Smooth muscle cell (in vitro differentiated cells): ENCODE measurements around the gene MRPL43. TPM values are rescaled to one million over a fixed set of nuclear protein-coding genes. Genes with fewer than 3 reads are reported as not detected.

Source experiments
- DNase-seq: peaks from one replicate; lab custom pipeline; 2025; ENCODE audit not compliant: unreplicated experiment; lab: John Stamatoyannopoulos, UW
- H2AFZ ChIP-seq: fragments of 200-600 bp; sonication (generic); 2 replicates; pipeline ENCODE4 v1.6.0; 2016; ENCODE audit warnings: antibody characterized with exemption, low read depth, mild to moderate bottlenecking
- H3F3A ChIP-seq: fragments of 200-600 bp; sonication (generic); 2 replicates; pipeline ENCODE4 v1.6.0; 2017; ENCODE audit warnings: antibody characterized with exemption, low read depth
- H3K27ac ChIP-seq: fragments of 200-600 bp; sonication (generic); 2 replicates; pipeline ENCODE4 v1.5.1; 2016; ENCODE audit warnings: low read depth, mild to moderate bottlenecking
- H3K27me3 ChIP-seq: fragments of 200-600 bp; sonication (generic); 2 replicates; pipeline ENCODE4 v1.6.1; 2016; ENCODE audit warnings: low read depth, mild to moderate bottlenecking
- H3K36me3 ChIP-seq: fragments of 200-600 bp; sonication (generic); 2 replicates; pipeline ENCODE4 v1.5.1; 2016; ENCODE audit warnings: low read depth
- H3K4me1 ChIP-seq: fragments of 200-600 bp; sonication (generic); 2 replicates; pipeline ENCODE4 v1.5.1; 2016; ENCODE audit warnings: low read depth
- H3K4me2 ChIP-seq: fragments of 200-600 bp; sonication (generic); 2 replicates; pipeline ENCODE4 v1.6.0; 2016; ENCODE audit warnings: mild to moderate bottlenecking
- H3K4me3 ChIP-seq: fragments of 200-600 bp; sonication (generic); 2 replicates; pipeline ENCODE4 v1.5.1; 2016; ENCODE audit warnings: mild to moderate bottlenecking
- H3K79me2 ChIP-seq: fragments of 200-600 bp; sonication (generic); 2 replicates; pipeline ENCODE4 v1.6.0; 2016; ENCODE audit warnings: low read depth, mild to moderate bottlenecking
- H3K9ac ChIP-seq: fragments of 200-600 bp; sonication (generic); 2 replicates; pipeline ENCODE4 v1.6.0; 2016; ENCODE audit warnings: low read depth
- H3K9me3 ChIP-seq: fragments of 200-600 bp; sonication (generic); replicated peaks from 2 replicates; pipeline ENCODE4 v1.5.1; 2016; ENCODE audit warnings: low read depth
- H4K20me1 ChIP-seq: fragments of 200-600 bp; sonication (generic); 2 replicates; pipeline ENCODE4 v1.6.0; 2016; ENCODE audit warnings: low read depth
- WGBS: methylation state at CpG from one replicate; pipeline ENCODE4 v1.1.7; 2016; ENCODE audit warnings: low lambda C conversion rate; 5-methylcytosine and 5-hydroxymethylcytosine counted together
- polyA plus RNA-seq: library from polyadenylated mRNA; unstranded; fragments of >200 nt; fragmentation: Nextera tagmentation; extraction: Ambion mirVana; gene quantifications from 2 replicates; pipeline ENCODE4 v1.2.1, GENCODE V29; 2016
- total RNA-seq: library from RNA; depleted of rRNA; stranded (reverse); fragments of >200 nt; gene quantifications from 2 replicates; pipeline ENCODE4 v1.2.3, GENCODE V29; 2014
- TF ChIP-seq, protein P1 (sequence below): fragments of 200-600 bp; sonication (generic); IDR thresholded peaks from 2 replicates; pipeline ENCODE4 v1.5.1; 2017; ENCODE audit warnings: borderline replicate concordance, mild to moderate bottlenecking, antibody characterized with exemption; ENCODE audit not compliant: insufficient read depth, poor library complexity, severe bottlenecking

Gene MRPL43
- total and polyA plus RNA-seq, 2 experiments from 2014 or later, result 89.9 to 120 TPM

DNA sequence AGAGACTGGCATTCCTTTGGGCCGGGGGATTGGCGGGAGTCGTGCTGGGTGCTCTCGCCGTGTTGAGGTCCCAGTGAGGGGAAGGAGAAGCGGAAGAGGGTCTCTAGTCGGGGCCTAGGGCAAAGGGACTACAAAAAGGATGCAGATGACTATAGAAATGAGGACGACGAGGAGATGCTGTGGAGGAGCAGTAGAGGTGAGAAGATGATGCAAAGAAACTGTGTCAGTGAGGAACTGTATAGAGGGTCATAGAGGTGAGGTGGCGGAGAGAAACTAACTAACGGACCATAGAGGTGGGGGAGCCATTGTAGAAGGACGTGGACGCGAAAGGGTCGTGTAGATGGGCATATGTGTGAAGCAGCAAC is 370 bp upstream of the MRPL43 start:
- DNase-seq, result no peak
- TF ChIP-seq, protein P1, sequence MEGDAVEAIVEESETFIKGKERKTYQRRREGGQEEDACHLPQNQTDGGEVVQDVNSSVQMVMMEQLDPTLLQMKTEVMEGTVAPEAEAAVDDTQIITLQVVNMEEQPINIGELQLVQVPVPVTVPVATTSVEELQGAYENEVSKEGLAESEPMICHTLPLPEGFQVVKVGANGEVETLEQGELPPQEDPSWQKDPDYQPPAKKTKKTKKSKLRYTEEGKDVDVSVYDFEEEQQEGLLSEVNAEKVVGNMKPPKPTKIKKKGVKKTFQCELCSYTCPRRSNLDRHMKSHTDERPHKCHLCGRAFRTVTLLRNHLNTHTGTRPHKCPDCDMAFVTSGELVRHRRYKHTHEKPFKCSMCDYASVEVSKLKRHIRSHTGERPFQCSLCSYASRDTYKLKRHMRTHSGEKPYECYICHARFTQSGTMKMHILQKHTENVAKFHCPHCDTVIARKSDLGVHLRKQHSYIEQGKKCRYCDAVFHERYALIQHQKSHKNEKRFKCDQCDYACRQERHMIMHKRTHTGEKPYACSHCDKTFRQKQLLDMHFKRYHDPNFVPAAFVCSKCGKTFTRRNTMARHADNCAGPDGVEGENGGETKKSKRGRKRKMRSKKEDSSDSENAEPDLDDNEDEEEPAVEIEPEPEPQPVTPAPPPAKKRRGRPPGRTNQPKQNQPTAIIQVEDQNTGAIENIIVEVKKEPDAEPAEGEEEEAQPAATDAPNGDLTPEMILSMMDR, result no peak
- Histone ChIP-seq H3K27ac (no peak overlapping the region), H3K4me3 (peak overlapping the region; percentile 88), H4K20me1 (no peaks in the 10 kb centered on the region), H2AFZ (peak overlapping the region; percentile 99), H3K4me1 (peaks cover 9% of the 10 kb centered on the region), H3K9me3 (no peaks in the 10 kb centered on the region), H3K9ac (peak overlapping the region; percentile 60), H3K79me2 (peaks cover 29% of the 10 kb centered on the region), H3K4me2 (peak overlapping the region; percentile 96), H3K36me3 (no peaks in the 10 kb centered on the region), H3F3A (no peaks in the 10 kb centered on the region), H3K27me3 (no peaks in the 10 kb centered on the region)
- WGBS, result under 1% methylated on average over 15 of the region's 15 CpGs

DNA sequence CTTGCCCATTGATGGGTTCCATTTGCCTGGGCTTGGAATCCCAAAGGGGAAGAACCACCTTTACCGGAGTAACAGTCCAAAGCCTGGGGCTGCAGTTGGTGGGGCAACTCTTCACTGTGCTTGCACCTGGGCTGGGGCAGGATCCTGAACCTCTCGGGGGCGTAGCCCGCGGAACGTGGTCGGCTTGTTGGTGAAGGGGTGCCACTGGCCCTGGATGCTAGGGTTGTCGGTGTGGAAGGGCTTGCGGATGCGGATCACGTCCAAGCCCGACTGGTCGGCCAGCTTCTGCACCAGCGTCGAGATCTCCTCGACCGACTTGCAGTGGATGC is 710 bp downstream of the MRPL43 start:
- peak overlapping the region; percentile 60 for H3K9ac ChIP-seq
- no peaks in the 10 kb centered on the region for H3K36me3 ChIP-seq
- H3K27me3 ChIP-seq, result no peaks in the 10 kb centered on the region
- DNase-seq, result no peak
- no peaks in the 10 kb centered on the region for H4K20me1 ChIP-seq
- H3K4me2 ChIP-seq, result peak overlapping the region; percentile 96
- TF ChIP-seq, protein P1, result no peak
- H3F3A ChIP-seq, result no peaks in the 10 kb centered on the region
- peak overlapping the region; percentile 88 for H3K4me3 ChIP-seq
- H2AFZ ChIP-seq, result peak overlapping the region; percentile 99
- H3K27ac ChIP-seq, result no peak overlapping the region
- H3K79me2 ChIP-seq, result peaks cover 29% of the 10 kb centered on the region
- peaks cover 9% of the 10 kb centered on the region for H3K4me1 ChIP-seq
- WGBS, result 22% methylated on average over 17 of the region's 17 CpGs
- H3K9me3 ChIP-seq, result no peaks in the 10 kb centered on the region

DNA sequence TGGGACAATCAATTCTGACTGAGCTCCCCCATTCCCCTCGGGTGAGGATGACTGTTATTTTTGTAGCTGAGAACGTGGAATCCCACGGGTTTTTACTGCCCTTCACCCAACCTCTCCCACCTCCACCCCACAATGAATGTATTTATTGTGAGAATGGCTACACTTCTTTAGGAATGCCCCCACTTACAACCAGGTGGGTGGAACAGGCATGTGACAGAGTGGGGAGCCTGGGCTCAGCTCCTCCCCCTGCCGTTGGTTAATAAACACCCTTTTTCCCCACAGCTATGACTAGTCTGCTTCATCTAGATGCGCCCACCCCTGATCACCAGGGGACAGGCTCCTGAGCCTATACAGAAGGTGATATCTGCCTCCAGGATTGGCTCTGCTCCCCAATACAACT is 2.0 kb downstream of the MRPL43 start:
- Histone ChIP-seq H3K9me3 (no peaks in the 10 kb centered on the region), H3K79me2 (peaks cover 29% of the 10 kb centered on the region)

DNA sequence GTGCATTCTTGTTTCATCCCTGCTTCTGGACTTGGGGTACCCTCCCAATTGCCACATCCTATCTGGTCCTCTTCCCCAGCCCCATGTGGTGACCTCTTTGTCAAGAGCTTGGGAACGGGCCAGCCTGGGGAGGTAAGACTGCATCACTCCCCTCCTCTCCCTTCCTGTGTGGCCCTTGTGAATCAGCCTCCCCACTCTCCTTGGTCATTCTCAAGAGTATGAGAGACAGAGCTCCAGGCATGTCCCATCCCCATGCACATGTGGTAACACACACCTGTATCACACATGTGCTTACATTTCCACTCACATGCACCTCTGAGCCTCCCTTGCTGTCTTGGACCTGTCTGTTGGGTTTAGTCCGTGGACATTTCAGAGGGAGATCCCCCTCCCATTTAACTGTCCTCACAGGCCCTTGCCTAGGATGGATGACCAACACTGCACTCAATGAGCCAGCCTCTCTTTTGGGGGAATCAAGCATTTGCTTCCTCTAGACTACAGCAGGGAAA is 2.6 kb downstream of the MRPL43 start:
- DNase-seq, result no peak
- Histone ChIP-seq H3K4me1 (peaks cover 9% of the 10 kb centered on the region), H3F3A (no peaks in the 10 kb centered on the region), H4K20me1 (no peaks in the 10 kb centered on the region), H3K9ac (no peak overlapping the region), H3K79me2 (peaks cover 25% of the 10 kb centered on the region), H2AFZ (no peak overlapping the region), H3K4me3 (no peak overlapping the region), H3K4me2 (no peak overlapping the region), H3K27ac (no peak overlapping the region), H3K36me3 (no peaks in the 10 kb centered on the region), H3K27me3 (no peaks in the 10 kb centered on the region), H3K9me3 (no peaks in the 10 kb centered on the region)
- TF ChIP-seq, protein P1, result no peak
- 100% methylated on average over 2 of the region's 2 CpGs for WGBS

More for the DNA sequence above, 2.0 kb downstream of the MRPL43 start:
- H3K9ac ChIP-seq, result no peak overlapping the region
- H3K36me3 ChIP-seq, result no peaks in the 10 kb centered on the region
- H2AFZ ChIP-seq, result no peak overlapping the region
- TF ChIP-seq, protein P1, result no peak
- no peak for DNase-seq
- H4K20me1 ChIP-seq, result no peaks in the 10 kb centered on the region
- H3K27ac ChIP-seq, result no peak overlapping the region
- H3K4me2 ChIP-seq, result no peak overlapping the region
- H3K4me1 ChIP-seq, result peaks cover 9% of the 10 kb centered on the region
- no peaks in the 10 kb centered on the region for H3K27me3 ChIP-seq
- H3F3A ChIP-seq, result no peaks in the 10 kb centered on the region
- H3K4me3 ChIP-seq, result no peak overlapping the region
- WGBS, result 86% methylated on average over 5 of the region's 5 CpGs
